ENCODE data around the gene EML1.

- no peak for TF ChIP-seq CTCF (conservative IDR thresholded peaks at IDR 0.05 in 1 of 2, IDR thresholded peaks at IDR 0.05 in 1 of 2; ENCODE audit: extremely low read depth in 1 of 2, insufficient read depth in 1 of 2, low read depth in 1 of 2, low read length in 2 of 2)
- no peak for TF ChIP-seq EZH2 (IDR thresholded peaks at IDR 0.05; ENCODE audit: borderline replicate concordance, low read length)
These were observed 82.2 kb downstream of the EML1 start for GRCh38 chr14:99875421-99875820.
